ENCODE measurements around the gene ZNF532. TPM values are rescaled to one million over a fixed set of nuclear protein-coding genes. Genes with fewer than 3 reads are reported as not detected.
A peak's percentile ranks its signal among the peaks of the same experiment; 100 is the strongest.

ZNF532 gene
- total and polyA plus RNA-seq, 2 donors (not counting 3 experiments of a cell fraction or from before 2014, with no cell fraction given) = 42.3 to 70.1 TPM

DNA sequence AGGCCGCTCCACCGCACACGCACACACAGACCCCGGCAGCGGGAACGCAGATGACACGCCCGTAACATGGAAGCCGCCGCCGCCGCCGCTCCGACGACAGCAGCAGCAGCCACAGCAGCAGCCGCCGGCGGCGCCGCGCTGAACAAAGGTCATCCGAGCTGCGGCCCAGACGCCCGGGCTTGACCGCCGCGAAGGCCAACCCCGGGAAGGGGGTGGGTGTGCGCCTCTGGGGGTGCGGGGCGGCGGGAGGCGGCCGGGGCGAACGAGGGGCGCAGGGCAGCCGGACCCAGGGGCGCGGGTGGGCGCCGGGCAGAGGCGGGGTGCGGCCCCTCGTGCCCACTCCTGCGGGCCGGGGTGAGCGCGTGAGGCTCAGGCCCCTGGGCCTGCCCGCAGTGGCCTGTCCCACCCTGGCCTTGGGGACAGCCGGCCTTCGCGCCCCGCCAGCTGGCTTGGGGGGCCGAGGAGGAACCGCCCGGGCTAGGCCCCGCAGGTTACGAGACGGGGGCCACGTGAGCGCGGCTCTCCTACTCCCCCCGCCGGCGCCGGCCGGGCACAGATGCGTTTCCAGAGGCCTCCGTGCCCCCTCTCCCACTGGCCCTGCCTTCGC lies 1.0 kb upstream of the ZNF532 start:
- CTCF ChIA-PET = no interaction called here

More for the DNA sequence above, 1.0 kb upstream of the ZNF532 start:
- no TSS peak for BruUV-seq (replicated peaks)
- POLR2A ChIA-PET = no interaction called here
- Histone ChIP-seq H3K36me3 (ENCODE audit: control insufficient read depth in 2 of 2, extremely low read depth in 1 of 2, insufficient read depth in 2 of 2, low read length in 2 of 2) (peaks cover 0 to 5% of the 10 kb centered on the region in 2 experiments), H4K20me1 (replicated peaks; ENCODE audit: control insufficient read depth, extremely low read depth, insufficient read depth, low read length) (no peaks in the 10 kb centered on the region), H3K4me2 (ENCODE audit: insufficient read depth, low read length) (peak overlapping the region; percentile 34), H3K9ac (replicated peaks; ENCODE audit: extremely low read depth, insufficient read depth, low read length) (peak overlapping the region; percentile 86), H3K4me3 (replicated peaks in 1 of 3; ENCODE audit: insufficient read depth in 1 of 3, low read depth in 1 of 3, low read length in 3 of 3) (peak overlapping the region in 1 of 3 experiments; percentile 39), H3K9me3 (replicated peaks; ENCODE audit: control insufficient read depth, insufficient read depth, low read length) (no peaks in the 10 kb centered on the region), H3K79me2 (ENCODE audit: control insufficient read depth, insufficient read depth, low read length) (peaks cover 14% of the 10 kb centered on the region), H3K4me1 (ENCODE audit: control insufficient read depth, extremely low read depth, insufficient read depth, low read length) (peaks cover 38% of the 10 kb centered on the region), H3K27me3 (ENCODE audit: control insufficient read depth in 2 of 2, insufficient read depth in 2 of 2, low read length in 2 of 2) (no peaks in the 10 kb centered on the region), H3K9me1 (replicated peaks; ENCODE audit: control insufficient read depth, extremely low read depth, insufficient read depth, low read length) (no peaks in the 10 kb centered on the region), H3K27ac (ENCODE audit: insufficient read depth, low read depth, low read length) (peak overlapping the region; percentile 77), H2AFZ (ENCODE audit: low read depth, low read length) (peak overlapping the region; percentile 39)
- intact Hi-C loops (cut with micrococcal nuclease) (loop anchor here (1.0 to 2.0 kb wide), 4 partner anchors 74 to 193 kb away; no protein-coding TSS in a partner anchor), dilution Hi-C loops (cut with MboI; ENCODE audit: extremely low pct_ligation_motif_present, low sequenced_read_pairs) (no loop called here)
- peak; percentile 31 for DNase-seq (ENCODE audit: low read depth, low spot score)
- TF ChIP-seq EZH2 (IDR thresholded peaks at IDR 0.05; ENCODE audit: borderline replicate concordance, low read depth, low read length, severe bottlenecking) = no peak
- peak in 1 of 2 donors; percentile 27 for TF ChIP-seq CTCF (IDR thresholded peaks at IDR 0.05; ENCODE audit: extremely low read depth in 1 of 2, insufficient read depth in 1 of 2, low read depth in 1 of 2, low read length in 2 of 2)
- FAIRE-seq = no peak
